DMS53 treated with DMSO at 0.1 percent for 48 hours (cell line): Measurements from ENCODE around the gene HMGN4.
A peak's percentile ranks its signal among the peaks of the same experiment; 100 is the strongest.
"Not testable (repeated sequence)": the region's sequence is repeated elsewhere in the genome, so short reads cannot be mapped to it uniquely, and the experiment has no call there.

Source experiments
- DNase-seq: peaks from one replicate; lab custom pipeline; 2025; ENCODE audit not compliant: unreplicated experiment; lab: John Stamatoyannopoulos, UW

The HMGN4 gene

DNA sequence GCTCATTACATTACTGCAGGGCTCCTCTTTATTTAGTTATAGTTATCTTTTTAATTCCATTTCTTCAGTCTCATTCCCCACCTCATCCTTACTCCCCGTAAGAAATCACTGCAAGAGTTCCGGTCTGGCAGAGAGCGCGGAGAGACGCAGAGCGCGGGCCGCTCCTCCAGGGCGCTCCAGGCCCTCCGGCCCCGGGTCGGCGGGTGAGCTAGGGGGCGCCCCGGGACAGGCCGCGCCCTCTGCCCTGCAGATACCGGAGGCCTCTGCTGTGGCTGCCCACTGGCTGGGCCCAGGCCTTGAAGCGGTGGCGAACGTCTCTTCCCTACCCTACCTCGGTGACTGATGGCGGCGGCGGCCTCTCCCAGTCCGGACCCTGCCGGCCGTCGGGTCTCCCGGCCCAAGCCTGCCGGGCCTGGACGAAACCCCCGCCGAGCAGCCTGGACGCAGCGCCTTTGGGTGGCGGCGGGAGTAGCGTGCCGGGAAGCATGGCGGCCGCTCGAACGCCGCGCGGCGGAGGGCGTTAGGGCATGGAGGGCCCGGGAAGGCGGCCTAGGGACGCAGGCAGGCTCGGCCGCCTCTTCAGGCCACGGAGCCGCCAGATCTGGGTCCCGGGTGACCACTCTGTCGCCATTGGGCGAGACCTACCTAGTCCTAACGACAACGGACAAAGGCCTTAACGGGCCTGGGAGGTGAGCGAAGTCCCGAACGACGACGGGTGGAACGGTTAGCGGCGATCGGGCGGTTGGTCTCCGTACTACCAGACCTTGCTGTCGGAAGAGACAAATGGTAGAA is 16.4 kb upstream of the HMGN4 start:
- DNase-seq = peak; percentile 67

DNA sequence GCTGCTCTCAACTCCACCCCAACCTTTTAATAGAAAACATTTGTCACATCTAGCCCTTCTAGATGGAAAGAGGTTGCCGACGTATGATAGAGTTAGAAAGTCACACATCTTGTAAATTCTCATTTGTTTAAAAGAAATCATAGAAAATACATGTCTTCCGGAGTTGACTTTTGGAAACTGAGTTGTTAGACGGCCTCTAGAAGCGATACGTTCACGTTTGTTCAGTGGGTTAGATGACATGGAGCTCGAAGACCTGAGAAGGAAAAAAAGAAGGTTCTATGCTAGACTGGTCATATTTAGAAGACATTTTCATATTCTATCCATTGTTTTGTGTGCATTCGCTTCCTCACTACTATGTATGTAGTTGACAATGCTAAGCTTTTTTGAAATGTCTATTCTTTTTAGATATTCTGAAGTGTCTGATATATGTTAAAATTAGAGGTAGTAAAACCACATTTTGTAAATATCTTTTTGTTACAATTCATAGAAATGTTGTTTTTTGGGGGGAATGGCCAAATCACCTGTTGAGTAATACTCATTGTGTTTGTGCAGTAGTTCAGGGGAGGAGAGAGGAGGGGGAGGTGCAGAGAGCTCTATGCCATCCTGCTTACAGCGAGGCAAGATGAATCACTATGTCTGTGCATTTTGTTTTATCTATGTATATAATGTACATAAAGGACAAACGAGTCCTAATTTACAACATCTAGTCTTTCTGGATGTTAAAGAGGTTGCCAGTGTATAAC is 15.5 kb upstream of the HMGN4 start:
- not testable (repeated sequence) for DNase-seq

DNA sequence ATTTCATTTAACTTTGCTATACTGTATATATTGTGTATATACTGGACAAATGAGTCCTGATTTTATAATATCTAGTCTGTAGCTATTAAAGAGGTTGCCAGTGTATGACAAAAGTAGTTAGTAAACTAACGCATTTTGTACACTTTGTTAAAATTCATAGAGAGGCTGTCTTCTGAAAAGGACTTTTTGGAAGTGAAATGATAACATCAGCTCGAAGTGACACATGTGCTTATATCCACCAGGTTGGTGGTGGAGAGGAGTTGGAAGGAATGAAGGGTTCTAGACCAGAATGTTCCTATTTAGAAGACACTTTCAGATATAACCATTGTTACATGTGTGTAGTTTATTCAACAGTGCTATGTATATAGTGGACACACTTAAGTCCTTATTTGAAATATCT is 13.9 kb upstream of the HMGN4 start:
- DNase-seq = not testable (repeated sequence)

DNA sequence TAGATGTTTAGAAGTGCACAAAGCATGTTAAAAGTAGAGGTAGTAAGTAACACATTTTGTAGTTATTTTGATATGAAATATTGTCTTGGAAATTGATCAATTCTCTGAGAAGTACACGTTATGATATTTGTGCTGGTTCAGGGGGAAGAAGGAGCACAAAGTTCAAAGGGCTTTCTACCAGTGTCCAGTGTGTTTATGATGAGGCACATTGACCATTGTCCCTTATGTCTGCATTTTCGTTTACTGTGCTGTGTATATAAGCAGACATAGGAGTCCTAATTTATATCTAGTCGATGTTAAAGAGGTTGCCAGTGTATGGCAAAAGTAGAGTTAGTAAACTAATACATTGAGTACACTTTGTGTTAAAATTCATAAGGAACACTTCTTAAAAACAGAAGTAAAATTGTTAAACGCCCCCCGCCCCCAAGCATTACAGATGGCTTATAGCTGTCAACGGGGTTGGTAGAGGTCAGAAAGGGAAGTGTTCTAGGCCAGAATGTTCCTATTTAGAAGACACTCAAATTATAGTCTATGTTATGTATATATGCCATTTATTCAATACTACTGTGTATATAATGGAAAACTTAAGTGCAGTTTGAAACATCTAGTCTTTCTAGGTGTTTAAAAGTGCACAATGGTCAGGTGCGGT is 13.3 kb upstream of the HMGN4 start:
- DNase-seq = no peak

DNA sequence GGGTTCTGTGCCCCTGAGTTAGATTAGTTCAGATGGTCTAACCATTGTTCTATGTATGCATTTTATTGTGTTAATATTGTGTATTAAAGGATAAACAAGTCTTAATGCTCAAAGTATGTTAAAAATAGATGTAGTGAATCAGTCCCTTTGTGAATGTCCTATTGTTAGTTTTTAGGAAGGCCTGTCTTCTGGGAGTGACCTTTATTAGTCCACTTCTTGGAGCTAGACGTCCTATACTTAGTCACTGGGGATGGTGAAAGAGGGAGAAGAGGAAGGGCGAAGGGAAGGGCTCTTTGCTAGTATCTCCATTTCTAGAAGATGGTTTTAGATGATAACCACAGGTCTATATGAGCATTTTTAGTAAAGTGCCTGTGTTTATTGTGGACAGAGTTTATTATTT is 12.3 kb upstream of the HMGN4 start:
- DNase-seq = no peak

DNA sequence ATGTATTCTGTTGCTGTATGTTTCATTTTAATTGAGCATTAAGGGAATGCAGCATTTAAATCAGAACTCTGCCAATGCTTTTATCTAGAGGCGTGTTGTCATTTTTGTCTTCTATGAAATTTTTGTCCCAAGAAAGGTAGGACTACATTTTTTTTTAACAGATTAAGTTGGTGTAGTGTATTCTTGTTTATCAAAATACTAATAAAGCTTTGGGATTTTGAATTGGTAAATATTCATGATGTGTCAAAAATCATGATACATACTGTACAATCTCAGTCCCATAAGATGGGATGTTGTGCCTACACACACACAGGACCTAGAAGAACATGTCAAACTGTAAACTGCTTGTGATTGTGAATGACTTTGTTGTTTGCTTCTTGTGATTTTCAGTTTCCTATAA is 11.2 kb upstream of the HMGN4 start:
- DNase-seq = no peak

DNA sequence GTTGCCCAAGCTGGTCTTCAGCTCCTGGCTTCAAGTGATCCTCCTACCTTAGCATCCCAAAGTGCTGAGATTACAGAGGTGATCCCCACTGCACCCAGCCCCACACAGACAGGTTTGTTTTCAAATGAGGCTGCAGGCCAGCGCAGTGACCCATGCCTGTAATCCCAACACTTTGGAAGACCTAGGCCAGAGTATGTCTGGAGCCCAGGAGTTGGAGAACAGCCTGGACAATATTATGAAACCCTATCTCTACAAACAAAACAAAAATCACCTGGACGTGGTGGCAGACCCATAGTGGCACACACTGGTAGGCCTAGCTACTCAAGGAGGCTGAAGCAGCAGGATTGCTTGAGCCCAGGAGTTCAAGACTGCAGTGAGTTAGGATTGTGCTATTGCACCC is 8.0 kb upstream of the HMGN4 start:
- no peak for DNase-seq

DNA sequence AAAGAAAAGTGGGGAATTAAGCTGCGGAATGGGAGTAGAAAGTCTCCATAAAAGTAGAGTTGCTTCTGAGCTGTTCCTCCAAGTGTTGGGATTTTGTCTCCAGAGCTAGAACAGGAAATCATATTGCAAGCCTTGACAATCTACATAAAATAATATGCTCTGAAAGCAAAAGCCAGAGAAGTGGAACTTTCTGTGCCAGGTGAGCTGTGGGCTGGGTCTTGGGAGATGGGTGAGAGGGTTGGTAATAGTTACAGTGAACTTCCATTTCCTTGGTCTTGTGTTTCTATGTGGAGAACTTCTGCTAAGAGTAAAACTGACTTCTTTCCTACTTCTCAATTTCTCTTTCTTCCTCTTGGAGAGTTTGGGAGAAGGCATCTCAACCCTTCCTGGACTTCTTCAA is 6.3 kb upstream of the HMGN4 start:
- DNase-seq = no peak

DNA sequence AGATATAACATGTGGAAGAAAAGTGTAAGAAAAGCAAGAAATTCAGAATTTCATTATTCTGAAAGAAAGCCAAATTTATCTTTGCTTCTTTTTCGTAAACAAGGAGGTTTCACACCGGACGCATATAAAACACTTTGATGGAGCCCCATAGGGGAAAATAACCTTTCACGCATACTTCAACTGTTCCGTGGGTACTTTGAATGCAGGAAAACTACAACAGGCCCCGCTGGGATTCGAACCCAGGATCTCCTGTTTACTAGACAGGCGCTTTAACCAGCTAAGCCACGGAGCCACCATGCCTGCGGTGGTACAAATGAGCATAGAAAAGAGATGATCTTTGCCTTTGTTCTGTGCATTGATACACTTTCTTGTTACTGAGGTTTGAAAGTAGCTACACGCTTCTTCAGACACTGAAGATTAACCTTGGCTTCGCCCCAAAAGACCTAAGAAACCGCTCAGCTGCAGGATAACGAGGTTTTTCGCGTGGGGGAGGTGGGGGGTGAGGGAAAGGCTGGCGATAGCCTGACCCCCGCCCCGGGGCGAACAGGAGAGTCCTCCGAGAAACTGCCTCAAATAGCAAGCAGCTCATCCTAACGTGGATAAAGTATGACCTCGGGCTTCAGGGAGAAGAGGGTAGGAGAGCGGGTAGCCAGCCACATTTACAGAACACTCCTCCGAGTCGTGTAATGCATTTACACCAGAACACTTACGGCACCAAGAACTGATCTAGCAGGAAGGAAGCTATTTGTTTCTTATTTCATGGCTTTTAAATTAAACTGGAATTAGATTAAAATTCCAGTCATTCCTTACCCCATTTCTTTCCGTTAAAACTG is 5.3 kb upstream of the HMGN4 start:
- DNase-seq = peak; percentile 87

DNA sequence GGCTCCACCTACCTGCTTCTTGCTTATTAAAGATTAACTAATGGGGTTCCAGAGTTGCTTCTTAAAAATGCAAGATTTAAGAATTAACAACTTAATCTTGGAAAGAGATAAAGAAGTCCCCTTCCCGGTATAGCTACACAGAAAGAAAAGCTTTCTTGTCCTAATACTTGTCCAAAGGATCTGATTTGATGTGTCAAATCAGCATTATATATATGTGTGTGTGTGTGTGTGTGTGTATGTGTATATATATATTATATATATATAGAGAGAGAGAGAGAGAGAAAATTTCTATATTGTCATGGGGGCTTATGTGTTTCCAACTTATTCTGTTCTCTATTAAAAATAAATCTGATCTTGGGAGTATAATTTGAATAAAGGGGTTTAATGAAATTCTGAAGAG is 4.6 kb upstream of the HMGN4 start:
- DNase-seq = no peak

DNA sequence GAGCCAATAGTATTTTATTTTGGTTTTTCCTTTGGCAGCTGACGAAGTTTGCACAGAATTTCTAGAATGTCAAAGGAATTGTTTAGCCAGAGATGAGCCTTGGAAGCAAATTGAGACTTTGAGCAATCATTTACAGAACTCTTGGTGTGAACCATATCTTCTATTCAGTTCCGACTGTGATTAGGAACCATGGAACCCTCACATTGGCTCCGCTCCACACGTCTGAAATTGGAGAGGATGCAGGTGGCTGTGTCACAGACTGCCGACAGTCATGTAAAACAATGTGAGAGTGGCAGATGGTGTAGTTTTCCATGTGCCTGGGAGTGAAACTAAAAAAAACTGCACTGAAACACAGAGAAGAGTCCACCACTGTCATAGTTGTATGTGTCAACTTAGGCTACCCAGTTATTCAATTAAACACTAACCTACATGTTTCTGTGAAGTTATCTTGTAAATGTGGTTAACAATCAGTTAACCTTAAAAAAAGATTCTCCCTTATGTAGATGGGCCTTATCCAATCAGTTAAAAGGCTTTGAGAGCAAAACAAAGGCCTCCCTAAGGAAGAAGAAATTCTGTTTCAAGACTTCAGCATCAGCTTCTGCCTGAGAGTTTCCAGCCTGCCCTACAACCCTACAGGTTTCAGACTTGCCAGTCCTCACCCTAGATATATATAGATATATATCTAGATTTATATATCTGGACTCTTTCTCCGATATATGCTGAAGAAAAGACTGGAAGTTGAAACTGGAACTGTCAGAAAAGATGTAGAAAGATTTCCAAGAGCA is 3.3 kb upstream of the HMGN4 start:
- peak; percentile 60 for DNase-seq

DNA sequence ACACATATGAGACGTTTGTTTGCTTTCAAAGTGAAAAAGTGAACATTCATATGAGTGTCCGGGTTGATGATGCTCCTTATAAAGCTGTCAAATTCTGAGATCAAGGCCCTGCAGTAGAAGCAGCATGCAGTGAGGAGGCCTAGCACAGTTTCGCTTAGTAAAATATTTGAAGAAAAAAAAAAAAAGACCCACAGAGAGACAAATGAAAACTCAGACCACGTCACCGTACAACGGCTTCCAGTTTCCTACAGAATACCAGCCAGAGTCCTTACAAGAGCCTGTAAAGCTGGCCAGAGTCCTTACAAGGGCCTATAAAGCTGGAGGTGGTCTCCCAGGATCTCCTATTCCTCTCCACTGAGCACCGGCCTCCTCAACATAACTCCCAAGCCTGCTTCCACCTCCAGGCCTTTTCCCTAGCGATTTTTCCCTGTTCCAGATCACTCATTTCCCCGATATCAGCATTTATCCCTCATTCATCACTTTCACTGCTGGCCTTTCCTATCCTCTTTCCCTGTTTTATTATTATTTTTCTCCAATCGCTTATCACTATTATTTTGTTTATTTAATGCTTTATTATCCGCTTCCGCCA is 1.5 kb upstream of the HMGN4 start:
- DNase-seq = peak; percentile 65

DNA sequence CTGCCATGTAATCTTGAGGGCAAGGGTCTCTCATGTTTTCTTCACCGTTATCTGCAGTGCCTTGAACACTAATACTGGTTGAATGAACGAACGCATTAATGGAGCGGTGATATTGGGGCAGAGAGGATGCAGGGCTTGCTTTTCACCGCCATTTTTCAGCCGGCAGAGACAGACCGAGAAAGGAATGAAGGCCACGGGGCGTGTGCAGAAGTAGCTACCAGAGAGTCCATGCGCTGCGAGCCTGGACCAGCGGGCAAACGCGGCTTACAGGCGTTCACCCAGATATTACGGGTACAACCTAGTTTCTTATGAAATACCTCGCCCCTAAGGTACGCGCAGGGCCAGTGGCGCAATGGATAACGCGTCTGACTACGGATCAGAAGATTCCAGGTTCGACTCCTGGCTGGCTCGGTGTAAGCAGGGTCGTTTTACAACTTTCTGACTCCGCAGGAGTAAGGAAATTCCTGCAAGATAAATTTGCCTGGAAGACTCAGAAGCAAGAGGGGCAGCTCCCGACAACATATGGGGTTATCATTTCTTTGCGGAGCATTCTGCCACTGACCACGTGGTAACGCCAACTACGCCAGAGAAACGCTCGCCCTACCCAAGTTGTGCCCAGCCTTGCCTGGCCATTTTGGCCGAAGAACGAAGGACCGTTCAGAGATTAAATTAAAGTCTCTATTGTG is 863 bp upstream of the HMGN4 start:
- peak; percentile 91 for DNase-seq

DNA sequence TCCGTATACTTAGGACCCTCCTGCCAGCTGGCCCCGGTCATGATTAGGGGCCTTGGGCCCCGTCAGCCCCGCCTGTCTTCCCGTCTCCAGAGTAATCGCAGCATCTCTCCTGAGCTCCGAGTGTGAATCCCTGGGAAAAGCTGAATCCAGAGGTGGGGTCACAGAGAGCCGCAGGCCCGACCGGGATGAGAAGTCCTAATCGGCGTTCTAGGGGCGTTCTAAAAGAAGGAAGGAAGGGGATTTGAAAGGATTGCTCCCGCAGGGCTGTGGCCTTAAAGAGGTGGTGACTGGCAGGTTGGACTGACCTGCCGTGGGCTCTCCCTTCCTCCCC is 371 bp downstream of the HMGN4 start:
- DNase-seq = no peak

DNA sequence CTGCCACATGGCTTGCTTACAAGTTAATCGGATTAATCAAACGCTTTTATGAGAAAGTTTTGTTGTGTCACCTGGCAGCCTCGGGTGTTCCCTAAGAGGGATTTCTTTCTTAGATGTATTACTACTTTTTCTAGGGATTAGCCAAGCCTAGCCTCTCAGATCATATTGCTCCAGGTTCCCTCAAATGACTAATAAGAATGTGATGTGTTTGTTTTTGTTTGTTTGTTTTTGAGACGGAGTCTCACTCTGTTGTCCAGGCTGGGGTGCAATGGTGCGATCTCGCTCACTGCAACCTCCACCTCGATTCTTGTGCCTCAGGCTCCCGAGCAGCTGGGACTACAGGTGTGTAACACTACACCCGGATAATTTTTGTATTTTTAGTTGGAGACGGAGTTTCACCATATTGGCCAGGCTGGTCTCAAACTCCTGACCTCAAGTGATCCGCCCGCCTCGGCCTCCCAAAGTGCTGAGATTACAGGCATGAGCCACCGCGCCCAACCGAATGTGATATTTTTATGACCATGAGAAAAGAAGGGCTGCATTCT is 977 bp downstream of the HMGN4 start:
- no peak for DNase-seq

DNA sequence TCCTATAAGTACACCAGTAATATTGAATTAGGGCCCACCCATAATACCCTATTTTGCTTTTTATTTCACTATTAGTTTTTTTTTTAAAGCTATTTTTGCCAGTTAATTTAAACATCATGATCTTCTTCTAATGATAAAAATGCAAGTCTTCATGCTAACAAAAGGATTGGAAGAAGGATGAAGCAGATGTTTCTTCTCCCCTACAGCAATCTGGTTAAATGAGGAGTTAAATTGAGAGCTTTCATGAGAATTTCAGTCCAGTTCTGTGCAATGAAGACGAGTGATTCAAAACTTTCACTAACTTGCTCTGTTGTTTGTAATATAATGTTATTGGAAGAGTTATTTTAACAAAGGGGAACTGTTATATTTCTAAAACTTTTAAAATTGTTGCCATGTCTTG is 3.4 kb downstream of the HMGN4 start:
- DNase-seq = no peak

DNA sequence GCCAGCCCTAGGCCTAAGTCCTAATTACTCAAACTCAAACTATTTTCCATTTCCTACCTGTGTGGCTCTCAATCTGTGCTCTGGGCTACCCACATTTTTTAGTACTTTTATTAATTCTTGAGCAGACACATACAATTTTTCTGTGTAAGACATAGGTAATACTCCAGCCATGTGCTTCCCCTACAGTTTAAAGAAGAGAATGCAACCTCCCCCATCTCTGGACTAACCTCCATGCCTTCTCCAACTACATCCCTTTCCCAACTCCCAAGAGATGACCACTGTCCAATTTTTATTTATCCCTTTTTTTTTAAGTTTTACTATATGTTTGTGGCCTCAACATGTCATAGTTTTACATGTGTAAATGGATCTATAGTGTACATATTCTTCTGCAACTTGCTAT is 5.8 kb downstream of the HMGN4 start:
- no peak for DNase-seq

DNA sequence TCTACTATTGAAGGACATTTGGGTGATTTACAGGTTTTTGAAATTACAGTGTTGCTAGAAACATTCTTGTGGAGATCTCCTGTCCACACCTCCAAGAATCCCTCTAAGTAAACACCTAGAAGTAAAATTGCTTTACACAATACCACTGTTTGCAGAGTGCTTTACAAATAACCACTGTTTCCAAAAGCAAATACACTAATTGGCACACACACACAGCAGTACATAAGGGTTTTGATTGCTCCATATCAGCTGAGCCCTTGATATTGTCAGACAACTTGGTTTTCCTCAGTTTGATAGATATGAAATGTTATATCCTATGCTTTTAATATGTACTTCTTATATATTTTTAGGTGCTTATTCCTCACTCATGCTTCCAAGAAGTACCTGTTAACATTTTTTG is 6.3 kb downstream of the HMGN4 start:
- no peak for DNase-seq

DNA sequence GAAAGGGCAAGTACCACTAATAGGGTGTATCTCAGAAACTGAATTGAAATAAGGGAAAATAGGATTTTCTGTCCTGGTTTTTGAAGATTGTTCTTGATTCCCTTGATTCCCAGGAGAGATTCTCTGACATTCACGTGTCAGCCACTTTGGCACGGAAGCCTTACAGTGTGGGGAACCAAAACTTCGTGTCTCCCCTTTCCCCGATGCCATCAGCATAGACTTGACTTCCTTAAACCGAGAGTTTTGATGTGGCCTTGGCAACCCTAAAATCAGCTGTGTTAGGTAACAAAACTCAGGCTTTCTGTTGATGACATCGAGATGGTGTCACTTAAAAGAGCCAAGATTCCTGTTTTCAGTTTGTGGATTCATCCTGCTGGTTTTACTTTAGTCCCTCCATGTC is 7.5 kb downstream of the HMGN4 start:
- DNase-seq = no peak
